Right lung (tissue), 5 donors: ENCODE measurements around the gene CLINT1. TPM values are rescaled to one million over a fixed set of nuclear protein-coding genes. Genes with fewer than 3 reads are reported as not detected.
"Not testable (repeated sequence)": the region's sequence is repeated elsewhere in the genome, so short reads cannot be mapped to it uniquely, and the experiment has no call there.

Source experiments
- DNase-seq, 2 donors: peaks; one replicate each; pipeline ENCODE4 v3.0.0-alpha.2; 2013
- polyA plus RNA-seq, 5 donors: library from polyadenylated mRNA; unstranded; fragments of 120-200 nt; gene quantifications; one replicate each; pipeline versions ENCODE4 v1.2.1 to v1.2.3, GENCODE V29; 2013; ENCODE audit warnings: inconsistent platforms in 1 of 5, low replicate concordance in 1 of 5; ENCODE audit not compliant: insufficient read length in 5 of 5, insufficient read depth in 1 of 5

CLINT1 gene
- polyA plus RNA-seq, 5 donors: 84.7 to 118 (median 113) TPM

GRCh38 chr5:157866536-157866935 is 7.6 kb upstream of the CLINT1 start:
- DNase-seq: no peak

DNA sequence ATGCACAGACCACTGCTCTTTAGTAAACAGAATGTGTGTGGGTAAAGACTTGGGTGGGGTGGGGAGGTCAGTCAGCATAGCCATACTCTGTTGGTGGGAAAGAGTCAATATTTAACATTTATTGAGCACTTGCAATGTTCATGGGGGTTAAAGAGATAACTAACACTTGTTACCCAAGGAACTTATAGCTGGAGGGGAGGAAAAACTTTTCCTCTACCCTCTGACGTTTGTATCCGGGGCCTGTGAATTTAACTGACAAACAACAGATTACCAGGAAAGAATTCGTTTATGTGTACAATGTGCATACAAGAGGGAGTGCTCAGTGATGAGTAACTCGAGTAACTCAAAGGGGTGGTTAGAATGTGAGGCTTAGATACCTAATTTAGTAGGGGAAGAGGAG is 6.8 kb upstream of the CLINT1 start:
- DNase-seq: no peak

DNA sequence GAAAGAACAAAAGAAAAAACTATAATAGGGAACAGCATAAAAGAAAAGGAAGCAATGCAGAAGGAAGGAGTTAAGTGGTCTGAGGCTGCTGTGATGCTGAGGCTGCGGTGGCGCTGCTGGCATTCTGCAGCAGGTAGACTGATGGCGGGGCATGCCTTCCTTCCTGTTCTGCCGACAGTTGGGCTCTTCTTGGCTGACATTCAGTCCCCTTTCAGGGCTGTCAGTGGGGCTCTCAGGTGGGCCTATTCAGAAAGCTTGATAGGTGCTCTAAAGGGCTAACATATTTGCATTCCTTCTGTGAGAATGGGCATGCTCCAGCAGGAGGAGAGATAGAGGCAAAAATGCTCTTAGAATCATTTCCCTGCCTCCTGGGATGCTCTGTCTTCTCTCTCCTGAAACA is 5.1 kb upstream of the CLINT1 start:
- DNase-seq: no peak

DNA sequence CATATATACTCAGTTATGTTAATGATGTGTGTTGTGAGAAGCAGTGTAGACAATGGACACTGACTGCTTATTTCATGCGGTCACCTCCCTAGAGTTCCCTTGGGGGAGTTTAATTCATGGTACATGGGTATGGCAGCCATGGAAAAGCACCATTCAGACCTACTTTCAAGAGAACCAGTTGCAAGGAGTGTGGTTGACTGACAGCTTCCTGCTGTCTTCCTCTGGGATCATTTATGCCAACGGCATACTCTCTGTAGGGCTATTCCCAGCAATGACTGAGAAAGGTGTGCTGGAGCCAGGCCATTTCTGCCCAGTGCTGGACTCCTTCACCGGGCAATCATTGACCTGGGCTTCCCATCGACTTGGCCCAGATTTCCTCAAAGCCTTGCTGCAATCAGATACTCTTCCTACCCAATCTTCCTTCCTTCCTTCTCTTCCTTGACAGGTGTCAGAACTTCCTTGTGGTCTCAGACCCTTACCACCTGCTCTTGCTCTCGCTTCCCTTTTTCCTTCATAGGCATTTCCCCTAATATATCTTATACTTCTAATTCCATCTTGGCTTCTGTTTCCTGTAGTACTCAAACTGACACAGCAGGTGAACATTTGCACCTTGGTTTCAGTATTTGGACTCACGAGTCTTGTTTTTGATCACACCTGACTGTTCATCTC is 3.4 kb upstream of the CLINT1 start:
- no peak for DNase-seq

- no peak for DNase-seq
Observed at GRCh38 chr5:157860898-157861890, 2.2 kb upstream of the CLINT1 start.

DNA sequence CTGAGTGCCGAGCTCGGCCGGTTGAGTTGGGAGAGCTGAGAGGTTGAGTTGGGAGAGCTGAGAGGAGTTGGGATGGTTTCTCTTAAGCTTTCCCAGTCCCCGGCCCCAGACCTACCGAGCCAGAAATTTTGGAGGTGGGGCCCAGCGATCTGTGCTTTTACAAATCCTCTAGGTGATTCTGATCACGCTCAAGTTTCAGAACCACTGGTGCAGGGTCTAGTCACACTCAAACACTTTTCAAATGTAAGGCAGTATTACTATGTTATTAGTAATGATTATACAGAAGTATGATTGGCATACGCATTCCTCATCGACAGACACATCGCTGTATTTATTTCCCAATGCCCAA is 256 bp upstream of the CLINT1 start:
- no peak for DNase-seq

DNA sequence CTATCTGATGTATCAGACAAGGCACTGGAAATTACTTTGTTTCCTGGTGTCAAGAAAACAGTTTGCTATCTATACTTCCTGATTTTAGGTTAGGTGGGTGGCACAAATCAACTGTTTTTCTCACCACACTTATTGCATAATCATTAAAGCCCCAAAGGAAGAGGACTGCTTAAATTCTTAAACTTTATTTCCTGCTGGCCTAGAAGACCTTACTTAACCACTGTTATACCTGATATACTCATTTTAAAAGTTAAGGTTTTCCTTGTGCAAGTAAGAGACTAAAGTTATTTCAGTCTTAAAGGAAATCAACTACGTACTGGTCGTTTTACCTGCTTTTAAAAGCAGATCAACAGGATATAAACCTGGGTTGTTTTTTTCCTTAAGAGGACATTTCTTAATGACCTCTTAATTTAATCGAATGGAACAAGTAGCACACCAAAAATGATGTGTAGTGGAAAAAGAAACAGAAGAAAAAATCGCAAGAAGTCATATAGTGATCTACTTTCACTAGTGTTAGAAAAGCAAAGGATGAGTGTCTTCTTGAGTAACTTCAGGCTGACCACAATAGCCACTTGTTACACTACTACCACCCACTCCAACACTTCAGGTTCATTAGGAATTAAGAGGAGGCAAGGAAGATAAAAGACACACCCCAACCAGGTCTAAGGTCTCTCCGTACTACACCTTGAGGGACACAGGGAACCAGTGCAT is 974 bp downstream of the CLINT1 start:
- DNase-seq: peak in 1 of 2 donors; percentile 6

DNA sequence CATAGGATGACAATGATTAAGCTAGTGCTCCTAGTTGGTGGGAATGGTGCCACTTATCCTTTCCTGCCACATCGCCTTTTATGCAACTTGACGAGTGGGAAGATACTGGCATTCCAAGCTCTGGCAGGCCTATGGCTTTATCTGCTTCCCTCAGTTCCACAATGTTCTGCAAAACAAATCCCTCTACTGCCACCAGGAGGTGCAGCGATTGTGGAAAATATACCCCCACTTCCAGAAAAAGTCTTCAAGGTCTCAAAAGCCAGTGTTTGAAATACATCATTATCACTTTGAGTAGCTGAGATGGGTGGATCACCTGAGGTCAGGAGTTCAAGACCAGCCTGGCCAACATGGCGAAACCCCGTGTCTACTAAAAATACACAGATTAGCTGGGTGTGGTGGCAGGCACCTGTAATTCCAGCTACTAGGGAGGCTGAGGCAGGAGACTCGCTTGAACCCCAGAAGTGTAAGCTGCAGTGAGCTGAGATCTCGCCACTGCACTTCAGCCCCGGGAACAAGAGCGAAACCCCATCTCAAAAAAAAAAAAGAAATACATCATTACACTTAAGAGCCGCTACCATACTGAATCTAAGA is 3.4 kb downstream of the CLINT1 start:
- DNase-seq: peak in 1 of 2 donors; percentile 43

GRCh38 chr5:157853365-157853764 is 5.6 kb downstream of the CLINT1 start:
- DNase-seq: not testable (repeated sequence)

- DNase-seq: no peak
Observed at GRCh38 chr5:157845914-157846598, 12.9 kb downstream of the CLINT1 start.

DNA sequence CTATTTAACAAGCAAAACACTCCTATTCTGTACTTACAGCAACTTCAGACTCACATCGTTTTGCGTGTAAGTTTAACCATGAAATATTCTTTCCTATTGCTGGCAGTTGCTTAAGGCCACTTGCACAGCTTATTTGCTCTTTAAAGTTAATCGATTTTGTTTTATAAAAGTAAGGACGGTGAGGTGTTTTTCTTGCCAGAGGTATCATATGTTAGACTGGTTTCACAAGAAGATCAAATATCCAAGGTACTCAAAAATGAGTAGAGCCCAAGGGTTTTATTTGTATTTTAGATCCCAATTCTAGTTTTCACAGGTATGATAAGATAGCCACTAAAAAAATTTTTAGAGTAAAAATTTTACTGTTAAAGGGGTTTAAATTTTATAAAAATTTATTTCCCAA is 16.2 kb downstream of the CLINT1 start:
- no peak for DNase-seq

DNA sequence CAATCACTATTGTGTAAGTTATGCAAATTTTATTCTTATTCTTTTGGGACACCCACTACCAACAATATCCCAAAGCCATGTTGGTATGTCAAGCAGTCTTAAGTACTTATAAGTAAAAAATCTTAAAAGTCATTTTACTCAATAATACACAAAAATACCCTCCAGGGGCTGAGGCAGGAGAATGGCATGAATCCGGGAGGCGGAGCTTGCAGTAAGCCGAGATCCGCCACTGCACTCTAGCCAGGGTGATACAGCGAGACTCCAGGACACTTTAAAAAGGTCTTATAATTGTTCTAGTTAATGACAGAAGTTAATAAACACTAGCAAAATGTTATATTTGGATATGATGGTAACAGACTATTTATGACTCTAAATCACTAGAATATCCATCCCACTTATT is 16.8 kb downstream of the CLINT1 start:
- no peak for DNase-seq

DNA sequence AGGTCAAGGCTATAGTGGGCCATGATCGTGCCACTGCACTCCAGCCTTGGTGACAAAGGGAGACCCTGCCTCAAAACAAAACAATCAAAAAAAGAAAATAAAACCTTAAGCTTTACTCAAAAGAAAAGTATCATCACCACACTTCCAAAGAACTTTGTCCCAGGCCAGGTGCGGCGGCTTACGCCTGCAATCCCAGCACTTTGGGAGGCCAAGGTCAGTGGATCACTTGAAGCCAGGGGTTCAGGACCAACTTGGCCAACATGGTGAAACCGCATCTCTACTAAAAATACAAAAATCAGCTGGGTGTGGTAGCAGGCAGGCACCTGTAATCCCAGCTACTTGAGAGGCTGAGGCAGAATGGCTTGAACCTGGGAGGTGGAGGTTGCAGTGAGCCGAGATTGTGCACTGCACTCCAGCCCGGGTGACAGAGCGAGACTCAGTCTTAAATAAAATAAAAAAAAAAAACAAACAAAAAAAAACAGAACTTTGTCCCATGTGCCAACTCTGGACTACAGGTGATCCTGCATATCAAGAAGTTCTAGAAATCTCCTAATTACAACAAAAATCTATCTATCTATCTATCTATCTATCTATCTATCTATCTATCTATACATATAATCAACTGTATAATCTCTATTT is 19.7 kb downstream of the CLINT1 start:
- DNase-seq: no peak

DNA sequence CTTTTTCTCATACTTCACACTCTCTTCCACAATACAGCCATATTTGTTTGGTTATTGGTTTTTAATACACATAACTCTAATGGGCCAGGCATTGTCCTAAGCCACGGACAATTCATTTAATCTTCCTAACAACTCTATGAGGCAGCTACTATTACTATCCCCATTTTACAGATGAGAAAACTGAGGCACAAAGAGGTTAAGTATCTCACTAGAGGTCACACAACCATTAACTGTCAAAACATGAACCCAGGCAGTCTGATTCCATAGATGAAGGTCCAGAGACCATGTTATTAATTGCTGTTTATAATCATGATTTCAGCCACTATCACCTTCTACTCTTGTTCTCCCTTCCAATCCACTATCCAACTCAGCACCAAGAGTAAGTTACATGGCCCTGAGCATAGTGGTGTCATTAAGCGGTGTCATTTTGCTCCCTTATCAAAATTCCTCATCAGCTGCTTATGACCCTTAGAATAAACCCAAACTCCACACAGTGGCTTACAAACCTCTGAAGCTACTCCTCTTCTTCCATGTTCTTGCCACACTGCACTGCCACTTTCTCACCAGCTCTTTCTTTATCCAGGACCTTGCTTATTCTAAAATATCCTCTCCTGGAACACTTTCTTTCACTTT is 22.7 kb downstream of the CLINT1 start:
- DNase-seq: no peak

DNA sequence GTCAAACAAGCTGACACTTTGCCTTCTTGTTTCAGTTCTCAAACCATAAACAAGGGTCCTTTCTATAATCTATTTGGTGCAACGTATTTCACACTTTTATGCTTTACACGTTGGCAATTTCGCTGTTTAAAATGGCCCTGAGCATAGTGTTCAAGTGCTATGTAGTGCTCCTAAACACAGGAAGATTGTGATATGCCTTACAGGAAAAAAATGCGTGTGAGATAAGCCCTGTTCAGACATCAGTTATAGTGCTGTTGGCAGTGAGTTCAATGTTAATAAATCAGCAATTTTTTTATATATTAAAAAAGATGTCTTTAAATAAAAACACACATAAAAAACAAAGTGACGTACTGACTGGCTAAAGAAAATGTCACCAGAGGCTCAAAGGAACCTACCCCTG is 23.9 kb downstream of the CLINT1 start:
- no peak for DNase-seq

GRCh38 chr5:157828944-157829639 is 29.9 kb downstream of the CLINT1 start:
- DNase-seq: no peak

DNA sequence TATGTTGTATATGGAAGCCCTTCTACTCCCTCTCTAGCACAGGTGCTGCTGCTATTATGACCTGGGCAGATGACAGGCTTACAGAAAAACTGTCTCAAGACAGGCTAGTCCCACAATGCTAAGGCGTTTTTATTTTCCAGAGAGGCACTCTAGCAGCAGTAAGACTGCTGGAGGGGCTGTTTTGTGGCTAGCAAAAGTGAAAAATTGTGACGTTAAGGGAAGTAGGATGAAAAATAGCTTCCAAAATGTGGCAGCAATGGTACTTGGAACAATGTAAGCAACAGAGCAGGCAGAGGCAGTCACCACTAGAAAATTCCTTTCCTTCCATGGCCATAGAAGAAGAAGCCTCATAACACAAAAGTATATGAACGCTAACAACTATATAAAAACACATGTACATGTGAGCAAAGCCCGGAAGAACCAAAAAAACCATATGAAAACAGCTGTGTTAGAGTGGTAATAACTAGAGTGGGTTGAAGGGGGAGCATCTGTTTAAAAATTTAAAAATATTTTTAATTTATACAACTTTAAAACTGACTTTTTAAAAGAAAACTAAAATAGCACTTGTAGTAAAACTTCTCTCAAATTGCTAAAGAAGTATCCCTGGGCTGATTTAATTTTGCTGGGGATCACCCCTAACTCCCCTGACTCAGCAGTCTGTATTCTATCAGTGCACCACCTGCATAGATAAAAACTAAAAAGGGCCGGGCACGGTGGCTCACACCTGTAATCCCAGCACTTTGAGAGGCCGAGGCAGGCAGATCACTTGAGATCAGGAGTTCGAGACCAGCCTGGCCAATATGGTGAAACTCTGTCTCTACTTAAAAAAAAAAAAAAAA is 30.6 kb downstream of the CLINT1 start:
- DNase-seq: no peak

- no peak for DNase-seq
Observed at GRCh38 chr5:157827423-157827822, 31.5 kb downstream of the CLINT1 start.

DNA sequence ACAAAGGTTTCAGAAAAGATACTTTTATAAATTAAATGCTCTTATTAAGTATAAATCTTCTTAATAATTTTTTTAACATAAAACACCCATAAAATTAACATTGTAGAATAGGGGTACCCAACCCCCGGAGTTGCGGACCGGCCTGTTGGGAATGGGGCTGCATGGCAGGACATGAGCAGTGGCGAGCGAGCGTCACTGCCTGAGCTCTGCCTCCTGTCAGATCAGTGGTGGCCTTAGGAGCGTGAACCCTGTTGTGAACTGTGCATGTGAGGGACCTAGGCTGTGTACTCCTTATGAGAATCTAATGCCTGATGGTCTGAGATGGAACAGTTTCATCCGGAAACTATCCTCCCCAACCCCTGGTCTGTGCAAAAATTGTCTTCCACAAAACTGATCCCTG is 35.3 kb downstream of the CLINT1 start:
- DNase-seq: no peak
